Nucleus accumbens (tissue), 56 donors: ENCODE data around the gene ADCY4.
"Not testable (repeated sequence)": the region's sequence is repeated elsewhere in the genome, so short reads cannot be mapped to it uniquely, and the experiment has no call there.

Source experiments
- DNase-seq, 56 donors: peaks; one replicate each; lab custom pipeline; 2025; lab: John Stamatoyannopoulos, UW

Gene ADCY4

GRCh38 chr14:24334431-24335291, at the start of gene ADCY4:
TSS of gene ADCY4 (minus strand) at chr14:24335071. CDS start at chr14:24334652, 419 bp downstream.
- no peak for DNase-seq

- DNase-seq = no peak
Observed at GRCh38 chr14:24384169-24384568, 49.3 kb upstream of the ADCY4 start.

- DNase-seq = no peak
Observed at GRCh38 chr14:24382064-24382371, 47.1 kb upstream of the ADCY4 start.

GRCh38 chr14:24381363-24382063, 46.6 kb upstream of the ADCY4 start:
- DNase-seq = no peak

GRCh38 chr14:24379907-24380730, 45.2 kb upstream of the ADCY4 start:
- no peak for DNase-seq

- no peak for DNase-seq
Observed at GRCh38 chr14:24378981-24379906, 44.4 kb upstream of the ADCY4 start.

- DNase-seq = no peak
Observed at GRCh38 chr14:24378327-24378726, 43.5 kb upstream of the ADCY4 start.

GRCh38 chr14:24377657-24378056, 42.8 kb upstream of the ADCY4 start:
- no peak for DNase-seq

- no peak for DNase-seq
Observed at GRCh38 chr14:24377126-24377525, 42.3 kb upstream of the ADCY4 start.

- no peak for DNase-seq
Observed at GRCh38 chr14:24376448-24377070, 41.7 kb upstream of the ADCY4 start.

- DNase-seq = no peak
Observed at GRCh38 chr14:24372701-24373416, 38.0 kb upstream of the ADCY4 start.

- not testable (repeated sequence) for DNase-seq
Observed at GRCh38 chr14:24371605-24372004, 36.7 kb upstream of the ADCY4 start.

GRCh38 chr14:24370748-24371147, 35.9 kb upstream of the ADCY4 start:
- no peak for DNase-seq

- no peak for DNase-seq
Observed at GRCh38 chr14:24369907-24370687, 35.2 kb upstream of the ADCY4 start.

- no peak for DNase-seq
Observed at GRCh38 chr14:24369463-24369862, 34.6 kb upstream of the ADCY4 start.

- peak in 29 of 56 donors; percentile 7 to 80 (median 30) for DNase-seq
Observed at GRCh38 chr14:24368562-24369252, 33.8 kb upstream of the ADCY4 start.

GRCh38 chr14:24368212-24368561, 33.3 kb upstream of the ADCY4 start:
- DNase-seq = peak in 1 of 56 donors; percentile 61
